ENCODE results near the gene PCDH15. TPM values are rescaled to one million over a fixed set of nuclear protein-coding genes. Genes with fewer than 3 reads are reported as not detected.

PCDH15 gene
- total RNA-seq, 1 experiment from 2014 or later, result 0.61 TPM

GRCh38 chr10:54314430-54314829 lies 486.6 kb downstream of the PCDH15 start:
- Histone ChIP-seq H4K20me1 (ENCODE audit: control insufficient read depth, insufficient read depth, insufficient read length) (no peaks in the 10 kb centered on the region), H3K9me3 (ENCODE audit: control insufficient read depth, low read depth, low read length) (no peaks in the 10 kb centered on the region), H3K4me2 (ENCODE audit: insufficient read depth, insufficient read length, low read length) (no peak overlapping the region), H3K14ac (ENCODE audit: insufficient read depth, low read length) (no peak overlapping the region), H3K27ac (ENCODE audit: insufficient read length, low read depth, low read length) (no peak overlapping the region), H3T11ph (ENCODE audit: low read length) (no peak overlapping the region), H2BK20ac (ENCODE audit: low read depth, low read length, poor library complexity, severe bottlenecking) (no peak overlapping the region), H2AK5ac (ENCODE audit: insufficient read length, low read length) (no peak overlapping the region), H2BK15ac (ENCODE audit: low read depth, low read length) (no peak overlapping the region), H2BK120ac (ENCODE audit: low read depth, low read length, poor library complexity, severe bottlenecking) (no peak overlapping the region), H3K79me2 (ENCODE audit: insufficient read depth, low read length) (no peaks in the 10 kb centered on the region), H2BK12ac (ENCODE audit: insufficient read length, low read depth, low read length) (no peak overlapping the region), H4K8ac (replicated peaks; ENCODE audit: insufficient read length, low read depth, low read length) (no peak overlapping the region), H3K9ac (ENCODE audit: extremely low read depth, insufficient read length, low read length) (no peak overlapping the region), H3K23me2 (ENCODE audit: insufficient read length, low read depth, low read length, poor library complexity, severe bottlenecking) (no peaks in the 10 kb centered on the region), H2AFZ (ENCODE audit: low read length) (no peak overlapping the region), H3K23ac (ENCODE audit: insufficient read length, low read depth, low read length) (no peak overlapping the region), H3K27me3 (ENCODE audit: insufficient read depth, low read length) (no peaks in the 10 kb centered on the region), H2BK5ac (ENCODE audit: insufficient read length, low read length) (no peak overlapping the region), H3K79me1 (ENCODE audit: insufficient read depth, low read depth, low read length, poor library complexity, severe bottlenecking) (no peaks in the 10 kb centered on the region), H3K18ac (ENCODE audit: insufficient read length, low read depth, low read length) (no peak overlapping the region), H3K4ac (ENCODE audit: low read depth, low read length) (no peak overlapping the region), H4K5ac (ENCODE audit: insufficient read length, low read depth, low read length) (no peak overlapping the region), H4K91ac (ENCODE audit: insufficient read length, low read depth, low read length) (no peak overlapping the region), H3K56ac (ENCODE audit: insufficient read length, low read depth, low read length) (no peak overlapping the region), H3K4me1 (ENCODE audit: insufficient read depth, low read length) (no peaks in the 10 kb centered on the region)
- no CpG with 5 or more reads among the region's 3 CpGs for WGBS (ENCODE audit: extremely low coverage, insufficient read length, low lambda C conversion rate)
- peaks cover 2 to 4% of the 10 kb centered on the region in 2 experiments; a peak in 3 of 5 replicates for H3K9me3 Mint-ChIP-seq
- H3K36me3 Mint-ChIP-seq (ENCODE audit: insufficient read depth in 1 of 3, low read depth in 3 of 3), result peaks cover 0 to 3% (median 0%) of the 10 kb centered on the region in 3 experiments; a peak in 2 of 7 replicates
- TF ChIP-seq CTCF (conservative IDR thresholded peaks at IDR 0.05), result no peak
- no peak overlapping the region for H3K4me3 Mint-ChIP-seq
- no peak for DNase-seq
- H3K27ac Mint-ChIP-seq, result no peak overlapping the region
- no peaks in the 10 kb centered on the region for H3K4me1 Mint-ChIP-seq
- H3K27me3 Mint-ChIP-seq (ENCODE audit: low read depth), result no peaks in the 10 kb centered on the region

Measured in H9 (cell line).